Measurements from ENCODE around the gene TSPAN18. TPM values are rescaled to one million over a fixed set of nuclear protein-coding genes. Genes with fewer than 3 reads are reported as not detected.

The TSPAN18 gene
- total RNA-seq, 1 experiment from 2014 or later, result 0.57 TPM

- no peak for DNase-seq (ENCODE audit: low read depth)
These were observed 70.3 kb downstream of the TSPAN18 start for GRCh38 chr11:44797051-44797450.

- DNase-seq (ENCODE audit: low read depth), result no peak
These were observed 71.3 kb downstream of the TSPAN18 start for GRCh38 chr11:44797886-44798606.

GRCh38 chr11:44798607-44798972, 71.8 kb downstream of the TSPAN18 start:
- DNase-seq (ENCODE audit: low read depth), result no peak

GRCh38 chr11:44799012-44799411, 72.2 kb downstream of the TSPAN18 start:
- no peak for DNase-seq (ENCODE audit: low read depth)

DNA sequence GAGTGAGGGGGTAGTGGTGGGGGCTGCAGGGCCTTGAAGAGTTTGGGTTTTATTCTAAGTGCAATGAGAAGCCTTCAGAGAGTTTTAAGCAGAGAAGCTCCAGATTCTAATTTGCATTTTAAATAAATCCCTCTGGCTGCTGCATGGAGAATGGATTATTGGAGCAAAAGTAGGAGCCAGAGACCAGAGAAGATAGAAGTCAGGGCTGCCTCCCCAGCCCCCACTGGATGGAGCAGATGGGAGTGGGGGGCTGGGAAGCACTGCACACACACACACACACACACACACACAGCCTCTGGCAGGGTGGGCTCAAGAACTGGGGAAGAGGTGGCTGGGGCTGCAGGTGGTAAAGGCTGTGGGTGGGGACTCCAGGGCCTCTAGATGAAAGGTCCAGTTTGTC, 75.6 kb downstream of the TSPAN18 start:
- no peak for DNase-seq (ENCODE audit: low read depth)

GRCh38 chr11:44803009-44803408, 76.2 kb downstream of the TSPAN18 start:
- DNase-seq (ENCODE audit: low read depth), result no peak

GRCh38 chr11:44804449-44805437, 78.0 kb downstream of the TSPAN18 start:
- DNase-seq (ENCODE audit: low read depth), result no peak

- no peak for DNase-seq (ENCODE audit: low read depth)
These were observed 78.8 kb downstream of the TSPAN18 start for GRCh38 chr11:44805596-44805995.

- DNase-seq (ENCODE audit: low read depth), result no peak
These were observed 81.4 kb downstream of the TSPAN18 start for GRCh38 chr11:44808053-44808753.

DNA sequence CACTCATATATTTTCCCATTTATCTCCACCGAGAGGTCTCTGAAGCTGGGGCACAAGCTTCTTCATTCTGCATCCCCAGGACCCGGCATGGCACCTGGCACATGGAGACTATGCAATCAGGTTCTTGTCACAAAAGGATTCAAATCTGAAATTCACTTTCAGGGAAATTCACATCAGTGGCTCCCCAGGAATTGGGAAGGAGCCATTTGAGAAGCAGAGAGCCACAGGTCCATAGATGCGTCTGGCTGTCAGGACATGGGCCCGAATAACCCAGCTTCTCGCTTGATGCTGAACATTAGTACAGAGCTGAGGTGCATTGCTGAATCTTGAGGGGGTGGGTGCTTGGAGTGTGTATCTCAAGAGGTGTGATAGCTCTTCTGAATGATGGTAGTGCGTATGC, 82.5 kb downstream of the TSPAN18 start:
- DNase-seq (ENCODE audit: low read depth), result no peak

DNA sequence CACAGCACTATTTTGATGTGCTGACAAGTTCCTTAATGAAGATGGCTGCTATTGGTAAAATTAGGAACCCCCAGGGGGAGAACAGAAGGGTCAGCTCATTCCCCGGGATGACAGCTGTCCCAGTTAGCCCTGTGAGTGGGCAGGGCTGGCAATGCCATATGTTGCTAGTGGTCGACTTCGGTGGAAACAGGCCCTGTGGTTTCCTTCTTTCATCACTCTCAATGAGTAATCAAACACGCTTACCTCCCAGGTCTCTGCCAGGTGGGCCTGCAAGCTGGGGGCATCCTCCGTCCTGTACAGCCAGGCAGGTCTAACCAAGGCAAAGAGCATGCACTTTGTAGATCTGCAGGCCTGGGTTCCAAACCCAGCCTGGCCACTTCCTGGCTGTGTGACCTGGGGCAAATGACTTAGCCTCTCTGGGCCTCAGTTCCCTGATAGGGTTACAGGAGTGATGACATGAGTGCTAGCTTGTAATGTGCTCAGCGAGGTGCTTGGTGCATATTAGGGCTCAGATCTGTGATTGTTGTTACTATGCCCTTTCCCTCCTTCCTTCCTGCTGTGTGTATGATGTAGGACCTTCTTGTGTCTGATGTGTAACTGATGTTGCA, 85.2 kb downstream of the TSPAN18 start:
- DNase-seq (ENCODE audit: low read depth), result peak; percentile 60

DNA sequence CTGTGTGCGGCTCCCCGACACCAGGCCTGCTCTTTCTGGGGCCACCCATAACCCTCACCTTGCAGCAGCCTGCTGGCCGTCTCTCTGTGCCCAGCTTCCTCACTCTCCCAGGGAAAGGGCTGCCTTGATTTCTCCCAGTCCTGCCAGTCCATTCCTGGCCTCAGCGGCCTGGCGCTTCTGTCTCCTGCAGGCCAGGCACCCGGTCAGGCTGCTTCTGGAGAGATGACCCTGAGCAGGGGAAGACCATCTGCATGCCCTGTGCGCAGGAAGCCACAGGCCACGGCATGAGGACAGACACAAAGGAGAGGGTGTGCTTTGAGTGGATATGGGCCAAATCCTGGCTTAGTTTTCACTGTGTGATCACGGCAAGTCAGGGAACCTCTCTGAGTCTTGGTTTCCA, 86.2 kb downstream of the TSPAN18 start:
- no peak for DNase-seq (ENCODE audit: low read depth)

GRCh38 chr11:44813401-44813800, 86.6 kb downstream of the TSPAN18 start:
- no peak for DNase-seq (ENCODE audit: low read depth)

- DNase-seq (ENCODE audit: low read depth), result peak; percentile 21
These were observed 88.3 kb downstream of the TSPAN18 start for GRCh38 chr11:44814881-44815592.

DNA sequence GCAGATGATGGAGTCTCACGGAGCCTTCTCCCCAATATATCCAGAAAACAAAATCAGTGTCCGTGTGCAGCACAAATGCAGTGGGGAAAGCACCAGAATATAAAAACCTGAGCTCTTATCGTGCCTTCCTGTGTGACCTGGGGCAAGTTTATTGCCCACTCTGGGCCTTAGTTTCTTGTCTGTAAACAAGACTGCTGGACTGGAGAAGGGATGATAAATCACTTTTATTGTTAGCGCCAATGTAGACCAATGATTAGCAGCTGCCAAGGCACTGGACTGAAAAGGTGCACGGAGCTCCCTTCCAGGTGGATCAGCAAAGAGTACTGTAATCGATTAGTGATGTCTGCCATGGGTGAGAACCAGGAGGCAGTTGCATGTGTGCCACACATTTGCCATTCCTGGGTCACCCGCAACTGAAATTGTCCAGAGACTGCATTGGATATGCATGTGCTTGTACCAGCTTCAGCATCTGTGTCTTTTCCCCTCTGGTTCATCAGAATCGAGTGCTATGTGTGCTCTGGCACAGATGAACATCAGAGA, 89.2 kb downstream of the TSPAN18 start:
- no peak for DNase-seq (ENCODE audit: low read depth)

DNA sequence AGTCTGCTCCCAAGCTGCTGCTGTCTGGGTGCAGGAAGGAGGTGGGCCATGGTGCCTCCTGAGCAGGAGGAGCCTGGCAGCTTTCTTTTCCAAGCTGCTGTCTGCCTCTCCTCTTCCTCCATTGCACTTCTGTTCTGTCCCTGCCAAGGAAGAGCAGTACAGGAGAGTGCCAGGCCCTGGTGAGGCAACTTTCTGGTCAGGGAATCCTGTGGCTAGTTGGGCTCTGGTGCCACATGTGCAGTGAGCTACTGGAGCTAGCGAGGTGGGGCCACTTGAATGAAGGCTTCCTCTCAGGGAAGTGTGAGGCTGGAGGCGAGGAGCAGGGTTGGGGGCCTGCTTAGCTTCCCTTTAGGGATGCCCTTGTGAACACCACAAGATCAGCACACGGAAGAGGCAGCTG, 90.0 kb downstream of the TSPAN18 start:
- no peak for DNase-seq (ENCODE audit: low read depth)

GRCh38 chr11:44817207-44817949, 90.6 kb downstream of the TSPAN18 start:
- no peak for DNase-seq (ENCODE audit: low read depth)

DNA sequence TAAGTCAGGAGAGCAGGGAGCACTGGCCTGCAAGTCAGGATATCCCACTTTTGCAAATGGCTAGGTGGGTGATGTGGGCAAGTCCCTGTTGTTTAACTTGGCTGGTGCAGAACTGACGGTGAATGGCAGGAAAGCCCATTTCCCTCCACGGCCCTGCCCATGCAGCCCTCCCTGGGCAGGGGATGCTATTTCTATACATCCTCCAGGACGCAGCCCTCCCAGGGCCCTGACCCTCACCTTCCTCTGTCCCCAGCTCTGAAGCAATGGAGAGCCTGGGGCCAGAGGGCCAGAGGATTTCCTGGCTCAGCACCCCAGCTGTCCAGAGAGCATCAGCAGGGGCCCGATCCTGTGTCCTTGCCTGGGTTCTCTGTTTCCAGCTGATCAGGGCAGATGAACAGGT, 91.3 kb downstream of the TSPAN18 start:
- no peak for DNase-seq (ENCODE audit: low read depth)

- DNase-seq (ENCODE audit: low read depth), result no peak
These were observed 92.6 kb downstream of the TSPAN18 start for GRCh38 chr11:44819346-44819745.

DNA sequence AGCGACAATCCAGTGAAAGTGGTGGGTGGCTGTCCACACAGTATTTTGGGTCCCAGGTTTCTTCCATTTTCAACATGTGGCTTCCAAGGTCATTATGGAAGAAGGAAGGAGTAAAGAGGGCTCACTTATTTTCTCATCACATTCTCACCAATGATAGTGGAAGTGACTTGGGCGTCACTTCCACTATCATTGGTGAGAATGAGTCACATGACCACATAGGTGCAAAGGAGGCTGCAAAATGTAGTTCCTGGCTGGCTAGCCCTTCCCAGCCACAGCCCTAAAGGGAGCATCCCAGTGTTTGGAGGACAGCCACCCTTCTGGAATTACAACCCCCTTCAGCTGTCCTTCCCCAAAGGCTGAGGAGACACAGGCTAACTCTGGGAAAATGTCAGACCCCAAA, 95.6 kb downstream of the TSPAN18 start:
- no peak for DNase-seq (ENCODE audit: low read depth)

Data from Daoy (cell line).